GM18526 (cell line): ENCODE measurements around the gene LEMD1.

Experiments
- POLR2A ChIP-seq: IDR thresholded peaks from 3 replicates; pipeline ENCODE4 v1.6.1; 2011; ENCODE audit not compliant: insufficient read length; ENCODE audit errors: extremely low read depth

Gene LEMD1

DNA sequence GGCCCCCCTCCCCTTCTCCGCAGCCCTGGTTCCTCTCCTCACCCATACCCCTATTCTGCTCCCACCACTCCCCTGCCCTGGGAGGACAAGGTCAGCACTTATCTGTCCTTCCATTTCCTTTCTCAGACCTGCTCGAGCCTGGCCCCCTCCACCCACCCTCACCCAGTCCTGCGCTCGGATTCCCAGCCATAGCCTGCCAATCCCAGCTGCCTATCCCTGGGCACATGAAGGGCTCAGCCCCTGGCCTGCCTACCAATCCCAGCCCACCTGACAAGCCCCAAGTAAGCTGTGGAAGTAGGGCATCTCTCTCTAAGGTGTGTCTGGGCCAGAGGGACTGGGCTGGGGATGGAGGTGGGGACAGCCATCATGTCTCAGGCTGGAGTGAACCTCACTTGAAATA lies 28.6 kb upstream of the LEMD1 start:
- TF ChIP-seq POLR2A = no peak

GRCh38 chr1:205449750-205450443 lies 28.0 kb upstream of the LEMD1 start:
- no peak for TF ChIP-seq POLR2A

GRCh38 chr1:205449254-205449749 lies 27.4 kb upstream of the LEMD1 start:
- no peak for TF ChIP-seq POLR2A

DNA sequence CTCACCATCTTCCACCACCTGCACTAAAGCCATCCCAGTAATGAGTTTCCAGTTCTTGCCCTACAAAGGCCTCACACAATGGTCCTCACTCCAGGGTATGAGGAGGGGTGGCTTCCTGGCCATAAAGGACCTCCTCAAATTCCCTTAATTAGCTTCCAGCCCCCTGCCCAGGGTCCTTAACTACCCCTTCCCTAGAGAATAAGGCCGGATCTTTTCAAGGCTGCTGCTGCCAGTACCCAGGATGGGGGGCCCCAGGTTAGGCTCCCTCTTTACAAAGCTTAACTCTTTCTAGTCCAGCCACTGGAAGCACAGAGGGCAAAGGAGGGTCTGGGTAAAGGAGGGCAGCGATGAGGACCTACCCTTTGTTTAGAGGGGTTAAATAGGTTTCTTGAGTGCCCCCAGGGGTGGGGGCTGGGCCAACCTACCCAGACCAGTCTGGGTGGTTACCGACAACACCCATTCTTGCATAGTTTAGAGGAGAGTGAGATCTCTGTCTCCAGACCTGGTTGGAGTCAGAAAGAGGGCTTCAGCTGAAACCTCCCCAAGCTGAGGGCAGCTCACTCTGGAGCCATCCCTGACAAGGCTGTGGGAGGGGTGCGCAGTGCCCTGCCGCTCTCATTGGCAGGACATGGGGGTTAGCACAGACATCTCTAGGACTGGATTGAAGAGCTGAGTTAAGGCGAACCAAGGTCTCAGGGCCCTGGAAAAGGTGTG lies 26.8 kb upstream of the LEMD1 start:
- no peak for TF ChIP-seq POLR2A

- no peak for TF ChIP-seq POLR2A
These were observed 25.8 kb upstream of the LEMD1 start for GRCh38 chr1:205447457-205448341.

DNA sequence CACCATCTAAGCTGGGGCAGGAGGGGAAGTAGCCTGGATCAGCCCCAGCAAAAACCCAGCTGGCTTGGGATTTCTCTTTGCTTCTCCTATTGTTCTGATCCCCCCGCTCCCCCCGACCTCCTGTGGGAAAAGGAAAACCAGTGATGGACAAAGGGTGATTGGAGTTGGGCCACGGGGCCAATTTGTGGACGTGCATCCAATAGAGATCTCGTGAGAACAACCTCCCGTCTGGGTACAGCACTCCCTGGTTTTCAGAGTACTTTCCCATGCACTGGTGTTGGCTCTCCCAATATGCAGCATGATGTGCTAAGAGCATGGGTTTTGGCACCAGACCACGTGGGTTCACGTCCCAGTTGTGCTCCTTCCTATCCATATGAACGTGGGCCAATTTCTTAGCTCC lies 25.0 kb upstream of the LEMD1 start:
- no peak for TF ChIP-seq POLR2A

DNA sequence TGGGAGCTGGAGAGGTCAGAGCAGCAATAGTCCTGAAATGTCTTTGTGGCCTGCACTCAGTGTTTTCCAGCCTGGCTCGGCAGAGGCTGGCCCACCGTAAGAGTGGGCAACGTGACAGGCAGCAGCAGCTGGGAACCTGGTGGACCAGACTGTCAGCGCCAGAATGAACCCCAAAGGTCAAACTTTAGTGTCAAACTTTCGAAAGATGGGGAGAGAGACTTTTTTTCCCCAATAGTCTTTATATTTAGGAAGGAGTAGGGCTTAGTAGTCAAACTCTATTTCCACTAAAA lies 23.7 kb upstream of the LEMD1 start:
- TF ChIP-seq POLR2A = no peak

GRCh38 chr1:205444931-205445645 lies 23.2 kb upstream of the LEMD1 start:
- TF ChIP-seq POLR2A = no peak

DNA sequence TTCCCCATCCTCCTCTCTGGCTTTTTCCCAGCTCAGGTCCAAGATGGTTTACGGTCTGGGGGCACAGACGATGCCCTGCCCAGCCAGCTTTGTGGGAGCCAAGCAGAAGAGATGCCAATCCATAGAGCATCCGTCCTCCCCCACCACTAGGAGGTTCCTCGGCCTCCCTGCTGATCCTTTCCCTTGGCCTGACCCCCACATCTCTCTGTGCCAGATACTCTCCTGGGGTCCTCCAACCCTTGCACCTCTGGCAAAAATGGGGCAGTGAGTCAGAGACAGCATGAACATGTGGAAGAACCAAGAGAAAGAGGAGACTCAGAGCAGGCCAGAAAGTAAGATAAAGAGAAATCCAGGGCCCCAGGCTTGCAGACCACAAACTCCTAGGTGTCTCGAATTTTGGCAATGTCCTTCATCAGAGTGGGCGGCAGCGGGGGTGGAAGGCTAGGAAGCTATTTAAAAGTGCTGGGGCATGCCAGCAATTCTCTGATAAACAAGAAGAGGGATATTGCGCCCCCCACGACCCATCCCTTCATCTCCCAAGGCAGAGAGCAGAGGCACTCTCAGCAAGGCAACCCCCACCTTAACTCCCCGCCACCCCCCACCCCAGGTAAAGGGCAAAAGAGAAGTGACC lies 22.6 kb upstream of the LEMD1 start:
- no peak for TF ChIP-seq POLR2A

- TF ChIP-seq POLR2A = no peak
These were observed 21.9 kb upstream of the LEMD1 start for GRCh38 chr1:205443585-205444299.

DNA sequence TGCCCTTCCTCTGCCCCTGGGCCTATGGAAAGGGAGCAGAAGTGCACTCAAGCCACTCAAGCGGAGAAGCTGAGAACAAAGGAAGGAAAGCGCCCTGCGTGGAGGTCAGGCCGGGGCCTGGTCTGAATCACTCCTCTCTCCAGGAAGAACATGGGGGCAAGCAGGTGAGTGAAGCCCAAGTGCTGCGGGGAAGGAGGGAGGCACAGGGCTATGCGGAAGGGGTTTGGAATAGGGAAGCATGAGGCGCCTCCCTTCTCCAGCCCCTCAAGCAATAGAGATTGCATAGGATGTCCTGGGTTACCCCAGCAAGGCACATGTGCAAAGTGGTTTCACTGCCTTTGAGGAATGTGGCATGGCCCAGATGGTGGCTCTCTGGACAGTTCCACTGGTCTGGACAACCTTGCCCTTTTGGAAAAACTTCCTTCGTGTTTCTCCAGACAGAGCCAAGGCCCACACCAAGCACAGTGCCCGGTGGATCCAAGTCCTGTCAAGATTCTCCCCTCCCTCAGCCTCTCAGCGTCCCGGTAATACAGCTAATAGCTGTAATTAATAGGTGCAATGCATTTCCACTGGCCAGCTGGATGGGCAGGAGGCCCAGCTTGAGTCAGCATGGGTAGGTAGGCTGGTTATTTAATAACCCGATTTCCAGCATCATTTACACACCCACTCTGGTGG lies 20.3 kb upstream of the LEMD1 start:
- no peak for TF ChIP-seq POLR2A

DNA sequence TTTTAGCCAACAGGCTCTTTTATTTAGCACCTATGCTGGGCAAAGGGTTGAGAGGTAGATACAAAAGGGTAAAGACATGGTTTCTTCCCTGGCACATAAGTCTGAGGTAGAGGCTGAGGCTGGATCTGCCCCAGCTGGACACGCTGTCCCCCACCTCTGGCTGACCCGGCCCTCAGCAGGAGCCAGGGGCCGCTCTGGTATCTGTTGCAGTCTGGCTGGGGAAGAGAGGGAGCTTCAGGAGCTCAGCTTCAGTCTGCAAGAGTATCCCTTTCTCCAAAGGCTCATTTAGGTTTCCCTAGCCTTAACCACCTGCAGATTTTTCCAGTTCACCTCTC lies 19.8 kb upstream of the LEMD1 start:
- TF ChIP-seq POLR2A = no peak

- no peak for TF ChIP-seq POLR2A
These were observed 19.4 kb upstream of the LEMD1 start for GRCh38 chr1:205441318-205441633.
